AG09309 (cell line): ENCODE measurements around the gene ZNF236.

Source experiments
- DNase-seq: peaks from one replicate; pipeline ENCODE4 v3.0.0-alpha.2; 2010; ENCODE audit warnings: low read depth
- H3K4me3 ChIP-seq: 2 replicates; pipeline ENCODE4 v1.5.1; 2011; ENCODE audit warnings: mild to moderate bottlenecking, low read depth, low read length, moderate library complexity; ENCODE audit not compliant: control insufficient read depth
- TF ChIP-seq, protein P1 (sequence below): IDR thresholded peaks from 2 replicates; pipeline ENCODE4 v1.5.1; 2011; ENCODE audit warnings: mild to moderate bottlenecking, low read depth, low read length, inconsistent platforms; ENCODE audit not compliant: insufficient read depth, control insufficient read depth; ENCODE audit errors: missing control alignments

Gene ZNF236

DNA sequence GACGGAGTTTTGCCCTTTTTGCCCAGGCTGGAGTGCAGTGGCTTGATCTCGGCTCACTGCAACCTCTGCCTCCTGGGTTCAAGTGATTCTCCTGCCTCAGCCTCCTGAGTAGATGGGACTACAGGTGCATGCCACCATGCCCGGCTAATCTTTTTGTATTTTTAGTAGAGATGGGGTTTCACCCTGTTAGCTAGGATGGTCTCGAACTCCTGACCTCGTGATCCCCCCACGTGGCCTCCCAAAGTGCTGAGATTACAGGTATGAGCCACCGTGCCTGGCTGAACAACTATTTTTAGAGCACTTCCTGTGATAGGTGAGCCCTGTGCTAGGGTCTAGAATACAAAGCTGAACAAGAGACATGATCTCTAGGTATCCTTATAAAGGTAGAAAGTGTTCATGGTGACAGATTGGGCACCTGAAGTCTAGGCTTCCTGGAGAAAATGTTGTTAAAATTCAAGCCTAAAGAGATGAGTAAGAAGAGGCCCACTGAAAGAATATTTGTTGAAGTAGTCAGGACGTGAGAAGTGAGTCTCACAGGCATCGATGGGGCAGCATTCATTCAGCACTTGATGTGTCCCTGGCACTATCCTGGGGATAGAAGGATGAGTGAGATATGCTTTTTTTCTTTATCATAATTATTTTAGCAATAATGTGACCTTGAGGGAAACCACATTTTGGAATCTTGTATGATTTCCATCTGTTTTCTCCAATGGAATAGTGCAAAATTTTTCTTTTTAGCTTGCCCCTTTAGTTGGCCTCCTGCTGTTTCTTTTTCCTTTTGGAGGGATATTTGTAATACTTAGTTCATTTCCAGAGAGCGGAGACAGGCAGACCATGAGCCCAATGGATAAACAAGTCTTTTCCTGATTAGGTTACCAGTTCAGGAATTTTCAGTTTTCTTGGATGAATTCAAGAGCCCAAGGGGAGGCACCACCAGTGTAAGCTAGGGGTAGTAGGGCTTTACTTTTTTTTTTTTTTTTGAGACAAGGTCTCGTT is 5.1 kb downstream of the ZNF236 start:
- TF ChIP-seq, protein P1, sequence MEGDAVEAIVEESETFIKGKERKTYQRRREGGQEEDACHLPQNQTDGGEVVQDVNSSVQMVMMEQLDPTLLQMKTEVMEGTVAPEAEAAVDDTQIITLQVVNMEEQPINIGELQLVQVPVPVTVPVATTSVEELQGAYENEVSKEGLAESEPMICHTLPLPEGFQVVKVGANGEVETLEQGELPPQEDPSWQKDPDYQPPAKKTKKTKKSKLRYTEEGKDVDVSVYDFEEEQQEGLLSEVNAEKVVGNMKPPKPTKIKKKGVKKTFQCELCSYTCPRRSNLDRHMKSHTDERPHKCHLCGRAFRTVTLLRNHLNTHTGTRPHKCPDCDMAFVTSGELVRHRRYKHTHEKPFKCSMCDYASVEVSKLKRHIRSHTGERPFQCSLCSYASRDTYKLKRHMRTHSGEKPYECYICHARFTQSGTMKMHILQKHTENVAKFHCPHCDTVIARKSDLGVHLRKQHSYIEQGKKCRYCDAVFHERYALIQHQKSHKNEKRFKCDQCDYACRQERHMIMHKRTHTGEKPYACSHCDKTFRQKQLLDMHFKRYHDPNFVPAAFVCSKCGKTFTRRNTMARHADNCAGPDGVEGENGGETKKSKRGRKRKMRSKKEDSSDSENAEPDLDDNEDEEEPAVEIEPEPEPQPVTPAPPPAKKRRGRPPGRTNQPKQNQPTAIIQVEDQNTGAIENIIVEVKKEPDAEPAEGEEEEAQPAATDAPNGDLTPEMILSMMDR: no peak
- H3K4me3 ChIP-seq: no peak overlapping the region
- no peak for DNase-seq

DNA sequence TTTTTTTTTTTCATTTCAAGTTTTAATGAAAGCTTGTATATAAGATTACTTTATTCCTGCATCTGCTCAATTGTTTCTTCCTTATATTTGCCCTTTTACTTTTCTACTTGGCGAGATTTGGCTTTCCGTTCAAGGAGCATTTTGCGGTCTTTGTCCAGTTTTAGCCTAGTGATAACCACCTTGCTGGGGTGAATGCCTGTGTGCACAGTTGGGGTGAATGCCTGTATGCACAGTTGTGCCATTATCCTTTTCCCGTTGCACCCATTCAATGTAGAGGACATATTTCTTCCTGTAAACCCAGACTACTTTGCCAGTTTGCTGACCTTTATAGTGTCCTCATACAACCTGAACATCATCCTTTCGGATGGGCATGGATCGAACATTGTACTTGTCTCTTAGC is 12.0 kb downstream of the ZNF236 start:
- DNase-seq: no peak
- no peak overlapping the region for H3K4me3 ChIP-seq
- TF ChIP-seq, protein P1: no peak

DNA sequence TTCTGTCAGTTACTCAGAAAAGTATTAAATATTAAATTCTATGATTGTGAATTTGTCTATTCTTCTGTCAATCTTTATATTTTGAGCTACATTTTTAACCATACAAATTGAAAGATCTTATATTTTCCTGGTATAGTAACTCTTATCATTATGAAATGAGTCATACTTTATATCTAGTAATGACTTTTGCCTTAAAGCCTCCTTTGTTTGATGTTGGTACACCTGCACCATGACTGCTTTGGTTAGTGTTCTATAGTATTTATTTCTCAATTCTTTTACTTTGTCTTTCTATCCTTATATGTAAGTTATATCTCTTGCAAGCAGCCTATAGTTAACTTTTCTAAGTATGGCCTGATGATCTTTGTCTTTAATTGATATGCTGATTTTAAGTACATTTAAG is 13.0 kb downstream of the ZNF236 start:
- no peak for DNase-seq
- TF ChIP-seq, protein P1: no peak
- no peak overlapping the region for H3K4me3 ChIP-seq

DNA sequence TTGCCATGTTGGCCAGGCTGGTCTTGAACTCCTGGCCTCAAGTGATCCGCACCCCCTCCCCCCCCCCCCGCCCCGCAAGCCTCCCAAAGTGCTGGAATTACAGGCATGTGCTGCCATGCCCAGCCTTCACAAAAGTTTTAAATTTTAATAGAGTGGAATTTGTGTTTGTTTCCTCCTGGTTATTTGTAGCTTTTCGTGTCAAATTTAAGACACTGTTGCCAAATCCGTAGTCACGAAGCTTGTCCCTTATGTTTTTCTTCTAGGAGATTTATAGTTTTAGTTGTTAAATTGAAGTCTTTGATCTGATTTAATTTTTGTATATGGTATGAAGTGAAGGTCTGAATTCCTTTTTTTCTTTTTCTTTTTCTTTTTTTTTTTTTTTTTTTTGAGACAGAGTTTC is 14.7 kb downstream of the ZNF236 start:
- TF ChIP-seq, protein P1: no peak
- no peak for DNase-seq
- H3K4me3 ChIP-seq: no peak overlapping the region

DNA sequence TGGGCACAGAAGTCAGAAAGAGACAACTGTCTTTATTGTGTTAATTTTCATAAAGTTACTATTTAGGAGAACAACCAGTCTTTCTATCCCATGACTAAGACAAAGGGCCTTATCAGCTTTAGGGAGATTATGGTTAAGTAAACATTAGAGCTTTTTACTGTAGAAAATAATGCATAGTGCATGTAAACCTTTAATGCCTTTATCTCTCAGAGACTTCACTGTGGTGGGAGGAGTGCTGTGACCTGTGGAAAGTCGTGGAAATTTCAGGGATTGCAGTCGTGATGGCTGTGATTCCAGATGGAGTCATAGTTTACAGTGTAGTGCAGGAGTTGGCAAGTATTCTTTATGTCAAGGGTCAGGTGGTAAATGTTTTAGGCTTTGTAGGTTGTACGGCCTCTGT is 15.8 kb downstream of the ZNF236 start:
- DNase-seq: no peak
- H3K4me3 ChIP-seq: no peak overlapping the region
- TF ChIP-seq, protein P1: no peak

DNA sequence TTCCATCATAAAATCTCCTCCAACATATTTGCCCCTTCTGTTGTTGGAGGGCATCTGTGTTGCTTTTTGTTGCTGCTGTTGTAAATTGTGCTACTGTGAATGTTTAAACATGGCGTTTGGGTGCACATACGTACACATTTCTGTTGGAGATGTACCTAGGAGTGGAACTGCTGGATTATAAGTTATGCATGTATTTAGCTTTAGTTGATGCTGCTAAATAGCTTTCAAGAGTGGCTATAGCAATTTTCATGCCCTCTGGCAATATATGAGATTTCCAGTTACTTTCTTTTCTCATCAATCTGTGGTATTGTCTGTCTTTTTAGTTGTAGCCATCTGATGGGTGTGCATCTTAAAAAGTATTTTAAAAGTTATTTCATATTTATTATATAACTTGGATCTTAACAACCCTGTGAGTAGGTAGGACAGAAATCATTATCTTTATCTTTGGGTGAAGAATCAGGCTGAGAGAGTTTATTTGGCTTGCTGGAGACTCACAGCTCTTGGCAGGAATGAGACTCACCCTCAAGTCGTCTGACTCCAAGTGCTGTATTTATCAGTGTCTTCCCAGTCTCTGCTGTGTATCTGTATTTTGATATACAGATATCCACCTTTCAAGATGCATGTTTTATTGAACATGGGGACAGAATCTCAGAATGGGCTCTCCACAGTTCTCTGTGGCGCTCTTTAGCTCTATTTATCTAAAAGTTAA is 16.9 kb downstream of the ZNF236 start:
- H3K4me3 ChIP-seq: no peak overlapping the region
- TF ChIP-seq, protein P1: no peak
- DNase-seq: no peak
